OCI-LY7 (cell line): ENCODE measurements around the gene KRT13.

ENCODE experiments used
- CTCF ChIP-seq: fragments of 200-600 bp; sonication (generic); conservative IDR thresholded peaks from 2 replicates; pipeline ENCODE4 v1.5.1; 2014; ENCODE audit warnings: mild to moderate bottlenecking, antibody characterized with exemption, low read length, moderate library complexity, mixed read lengths
- EZH2phosphoT487 ChIP-seq: fragments of 200-600 bp; sonication (generic); IDR thresholded peaks from 2 replicates; pipeline ENCODE4 v1.6.1; 2018; ENCODE audit warnings: low read depth, borderline replicate concordance, mild to moderate bottlenecking, mixed run types, antibody characterized with exemption, low read length, moderate library complexity, mixed read lengths

GRCh38 chr17:41483531-41483930 lies 21.9 kb downstream of the KRT13 start:
- no peak for TF ChIP-seq CTCF
- TF ChIP-seq EZH2phosphoT487, result no peak
